Panc1 (cell line): ENCODE data around the gene NID2. TPM values are rescaled to one million over a fixed set of nuclear protein-coding genes. Genes with fewer than 3 reads are reported as not detected.

Experiments used
- ATAC-seq: fragments of 200-7000 bp; cut with Tn5 transposase; 2 replicates; pipeline ENCODE4 v1.9.1; 2020; ENCODE audit warnings: mild to moderate bottlenecking, moderate library complexity
- BruUV-seq: library from RNA; stranded (reverse); fragments of 400-500 nt; replicated peaks from 2 replicates; lab custom pipeline; 2021; lab: Mats Ljungman, UMichigan
- CTCF ChIA-PET: fragments of 300-600 bp; sonication (Branson Sonifier 250); formaldehyde crosslinking; loops from one replicate; lab custom pipeline; 2022; ENCODE audit warnings: antibody characterized with exemption; lab: Charles Lee
- POLR2A ChIA-PET: fragments of 300-600 bp; sonication (Branson Sonifier 250); formaldehyde crosslinking; loops from one replicate; lab custom pipeline; 2022; ENCODE audit warnings: antibody characterized with exemption; lab: Charles Lee
- DNase-seq: peaks from one replicate; pipeline ENCODE4 v3.0.0-alpha.2; 2010; ENCODE audit warnings: low read depth, low spot score
- H3K27ac ChIP-seq: 2 replicates; pipeline ENCODE4 v1.5.1; 2011; ENCODE audit warnings: mild to moderate bottlenecking, low read length, inconsistent platforms
- H3K27me3 ChIP-seq: fragments of 200-500 bp; sonication (Bioruptor generic); 2 replicates; pipeline ENCODE4 v1.6.0; 2014; ENCODE audit warnings: low read length, inconsistent platforms; ENCODE audit not compliant: control insufficient read depth, insufficient read depth
- H3K36me3 ChIP-seq: fragments of 200-500 bp; sonication (Bioruptor generic); 2 replicates; pipeline ENCODE4 v1.5.1; 2014; ENCODE audit warnings: inconsistent platforms, mild to moderate bottlenecking, low read length, moderate library complexity; ENCODE audit not compliant: control insufficient read depth, insufficient read depth
- H3K4me1 ChIP-seq: 2 replicates; pipeline ENCODE4 v1.5.1; 2011; ENCODE audit warnings: inconsistent platforms, mild to moderate bottlenecking, low read length, moderate library complexity; ENCODE audit not compliant: control insufficient read depth, insufficient read depth
- H3K4me3 ChIP-seq, 2 experiments: 2 replicates each; pipeline ENCODE4 v1.5.1; 2011 to 2012; ENCODE audit warnings: low read depth in 2 of 2, low read length in 2 of 2, mild to moderate bottlenecking in 2 of 2, inconsistent platforms in 1 of 2, moderate library complexity in 1 of 2
- H3K9me3 ChIP-seq: fragments of 200-500 bp; sonication (Bioruptor generic); 2 replicates; pipeline ENCODE4 v1.5.1; 2014; ENCODE audit warnings: low read depth, mild to moderate bottlenecking, inconsistent platforms, low read length, moderate library complexity; ENCODE audit not compliant: control insufficient read depth, insufficient read depth
- CTCF ChIP-seq: fragments of 450-650 bp; IDR thresholded peaks from 2 replicates; pipeline ENCODE4 v1.5.1; 2017; ENCODE audit warnings: mild to moderate bottlenecking
- POLR2AphosphoS5 ChIP-seq: IDR thresholded peaks from 2 replicates; pipeline ENCODE4 v1.6.1; 2012; ENCODE audit warnings: mild to moderate bottlenecking, low read depth, low read length, moderate library complexity
- REST ChIP-seq, 2 experiments: IDR thresholded peaks; 2 replicates each; pipeline ENCODE4 v1.6.1; 2011 to 2012; ENCODE audit warnings: low read depth in 2 of 2, control low read depth in 1 of 2, low read length in 1 of 2, mild to moderate bottlenecking in 1 of 2, moderate library complexity in 1 of 2; ENCODE audit not compliant: insufficient read depth in 1 of 2
- SIN3A ChIP-seq: IDR thresholded peaks from 2 replicates; pipeline ENCODE4 v1.6.1; 2012; ENCODE audit warnings: low read depth, mild to moderate bottlenecking, low read length, moderate library complexity, borderline replicate concordance; ENCODE audit not compliant: insufficient read depth
- TCF7L2 ChIP-seq: IDR thresholded peaks from 2 replicates; pipeline ENCODE4 v1.6.1; 2011; ENCODE audit warnings: mild to moderate bottlenecking, low read depth, low read length, inconsistent platforms
- in situ Hi-C: cut with HindIII; loops from 2 replicates; pipeline ENCODE4 v1.10.0; 2016; ENCODE audit warnings: low sequenced_read_pairs, low pct_unique_long_range_greater_than_20kb
- intact Hi-C: fragments of 100-400 bp; cut with micrococcal nuclease; formaldehyde crosslinking; loops from one replicate; pipeline ENCODE4 v1.10.0; 2022; ENCODE audit not compliant: unreplicated experiment
- total RNA-seq: library from RNA; stranded (reverse); gene quantifications from one replicate; pipeline ENCODE4 v1.2.1, GENCODE V29; 2021; ENCODE audit not compliant: unreplicated experiment

NID2 gene
- total RNA-seq, 1 experiment from 2014 or later = 0.36 TPM

- intact Hi-C loops = no loop called here
- no peaks in the 10 kb centered on the region for H3K4me1 ChIP-seq
- ChIA-PET CTCF (no interaction called here), POLR2A (no interaction called here)
- BruUV-seq = no TSS peak
- TF ChIP-seq POLR2AphosphoS5 (no peak), CTCF (no peak), SIN3A (no peak), TCF7L2 (no peak), REST (IDR thresholded peaks at IDR 0.05; ENCODE audit: insufficient read depth in 1 of 2, low read depth in 2 of 2, low read length in 1 of 2) (no peak)
- no peak overlapping the region for H3K27ac ChIP-seq
- no peaks in the 10 kb centered on the region; the same call in 1 of the 2 replicates for H3K27me3 ChIP-seq
- no peak for DNase-seq
- no peak overlapping the region for H3K4me3 ChIP-seq
- no peak for ATAC-seq
- in situ Hi-C loops = no loop called here
- H3K36me3 ChIP-seq = no peaks in the 10 kb centered on the region
- no peaks in the 10 kb centered on the region for H3K9me3 ChIP-seq
These were observed 25.9 kb upstream of the NID2 start for GRCh38 chr14:52094546-52095271.

DNA sequence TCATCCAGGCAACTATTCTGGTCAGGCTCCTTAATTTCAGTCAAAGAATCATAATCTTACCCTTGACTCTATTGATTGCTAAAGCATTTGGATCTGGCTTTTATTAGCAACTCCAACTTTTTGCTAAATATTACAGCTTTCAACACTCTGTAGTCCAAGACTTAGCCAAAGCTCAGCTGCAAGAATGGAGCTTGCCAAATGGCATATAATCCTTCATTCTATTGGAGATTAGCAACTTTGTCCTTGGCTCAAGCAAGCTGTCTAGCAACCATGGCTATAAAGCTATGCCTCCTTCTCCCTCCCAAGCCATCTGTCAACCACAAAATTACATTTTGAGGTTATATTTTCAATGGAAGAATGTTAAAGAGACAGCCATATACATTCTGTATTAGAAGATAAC lies 23.1 kb upstream of the NID2 start:
- DNase-seq (no peak), ATAC-seq (no peak)
- H3K4me3 ChIP-seq = no peak overlapping the region
- no peak overlapping the region for H3K27ac ChIP-seq
- in situ Hi-C loops = no loop called here
- no peaks in the 10 kb centered on the region for H3K9me3 ChIP-seq
- H3K4me1 ChIP-seq = no peaks in the 10 kb centered on the region
- no peak for TF ChIP-seq CTCF
- H3K36me3 ChIP-seq = no peaks in the 10 kb centered on the region
- BruUV-seq = no TSS peak
- CTCF ChIA-PET = no interaction called here
- H3K27me3 ChIP-seq = no peaks in the 10 kb centered on the region; the same call in none of the 2 replicates
- POLR2A ChIA-PET = no interaction called here
- intact Hi-C loops = no loop called here
